ENCODE data around the gene NDUFA1. TPM values are rescaled to one million over a fixed set of nuclear protein-coding genes. Genes with fewer than 3 reads are reported as not detected.

The NDUFA1 gene
- total and polyA plus RNA-seq, 2 of the 13 experiments (the other 11 are each of a cell fraction or from before 2014, with no cell fraction given): 150 to 167 TPM

DNA sequence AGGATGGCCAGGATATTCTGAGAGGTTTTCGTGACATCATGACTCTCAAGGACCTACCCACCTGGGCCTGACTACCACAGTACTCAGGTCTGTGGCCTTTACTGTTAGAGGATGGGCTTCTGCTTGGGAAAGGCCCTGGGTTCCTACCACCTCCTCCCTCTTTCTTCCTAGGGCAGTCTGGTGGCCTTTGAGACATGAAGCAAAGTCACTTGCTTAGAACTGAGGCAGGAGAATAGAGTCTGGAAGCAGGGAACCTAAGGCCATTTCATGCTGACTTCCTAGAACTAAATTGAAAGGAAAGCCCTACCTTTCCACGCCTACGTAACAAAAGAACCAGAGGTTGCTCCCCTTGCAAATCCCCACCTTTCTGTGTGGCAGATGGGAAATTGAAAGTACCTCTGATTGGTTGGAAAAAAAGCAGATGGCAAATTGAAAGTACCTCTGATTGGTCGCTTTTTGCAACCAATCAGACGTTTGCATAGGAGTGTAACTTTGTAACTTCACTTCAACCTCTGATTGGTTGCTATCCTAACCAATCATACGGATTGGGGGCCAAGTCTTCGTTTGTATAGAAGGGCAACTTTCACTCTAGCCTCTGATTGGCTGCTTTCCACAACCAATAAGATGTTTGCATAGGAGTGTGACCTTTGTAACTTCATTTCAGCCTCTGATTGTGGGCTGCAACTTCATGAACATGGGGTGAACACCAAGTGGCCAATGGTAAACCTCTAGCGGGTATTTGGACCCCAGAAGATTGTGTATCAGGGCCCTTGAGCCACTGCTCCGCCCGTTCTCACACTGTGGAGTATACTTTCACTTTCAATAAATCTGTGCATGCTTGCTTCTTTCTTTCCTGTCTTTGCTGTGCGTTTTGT is 14.2 kb downstream of the NDUFA1 start:
- peak; percentile 100 for FAIRE-seq
- TF ChIP-seq CREBL2 (CRISPR knock-in tag; IDR thresholded peaks at IDR 0.05; ENCODE audit: borderline replicate concordance): no peak
- TF ChIP-seq KDM5A (IDR thresholded peaks at IDR 0.05; ENCODE audit: borderline replicate concordance, low read length): no peak
- no peak for TF ChIP-seq GMEB2 (CRISPR knock-in tag; IDR thresholded peaks at IDR 0.05; ENCODE audit: low read depth)
- TF ChIP-seq CEBPG (CRISPR knock-in tag; IDR thresholded peaks at IDR 0.05): no peak; the same call in 1 of the 2 replicates
- TF ChIP-seq ZNF510 (CRISPR knock-in tag; IDR thresholded peaks at IDR 0.05; ENCODE audit: low read depth): no peak
- peak; percentile 53; the same call in 1 of the 2 replicates for TF ChIP-seq DRAP1 (CRISPR knock-in tag; IDR thresholded peaks at IDR 0.05)
- TF ChIP-seq POLR2AphosphoS5 (IDR thresholded peaks at IDR 0.05; ENCODE audit: low read depth, low read length): peak; percentile 59
- TF ChIP-seq ZHX2 (IDR thresholded peaks at IDR 0.05; ENCODE audit: low read depth): no peak
- TF ChIP-seq ZHX2 (CRISPR knock-in tag; IDR thresholded peaks at IDR 0.05; ENCODE audit: borderline replicate concordance): no peak
- TF ChIP-seq MTF1 (CRISPR knock-in tag; IDR thresholded peaks at IDR 0.05): no peak
- TF ChIP-seq, protein P1, sequence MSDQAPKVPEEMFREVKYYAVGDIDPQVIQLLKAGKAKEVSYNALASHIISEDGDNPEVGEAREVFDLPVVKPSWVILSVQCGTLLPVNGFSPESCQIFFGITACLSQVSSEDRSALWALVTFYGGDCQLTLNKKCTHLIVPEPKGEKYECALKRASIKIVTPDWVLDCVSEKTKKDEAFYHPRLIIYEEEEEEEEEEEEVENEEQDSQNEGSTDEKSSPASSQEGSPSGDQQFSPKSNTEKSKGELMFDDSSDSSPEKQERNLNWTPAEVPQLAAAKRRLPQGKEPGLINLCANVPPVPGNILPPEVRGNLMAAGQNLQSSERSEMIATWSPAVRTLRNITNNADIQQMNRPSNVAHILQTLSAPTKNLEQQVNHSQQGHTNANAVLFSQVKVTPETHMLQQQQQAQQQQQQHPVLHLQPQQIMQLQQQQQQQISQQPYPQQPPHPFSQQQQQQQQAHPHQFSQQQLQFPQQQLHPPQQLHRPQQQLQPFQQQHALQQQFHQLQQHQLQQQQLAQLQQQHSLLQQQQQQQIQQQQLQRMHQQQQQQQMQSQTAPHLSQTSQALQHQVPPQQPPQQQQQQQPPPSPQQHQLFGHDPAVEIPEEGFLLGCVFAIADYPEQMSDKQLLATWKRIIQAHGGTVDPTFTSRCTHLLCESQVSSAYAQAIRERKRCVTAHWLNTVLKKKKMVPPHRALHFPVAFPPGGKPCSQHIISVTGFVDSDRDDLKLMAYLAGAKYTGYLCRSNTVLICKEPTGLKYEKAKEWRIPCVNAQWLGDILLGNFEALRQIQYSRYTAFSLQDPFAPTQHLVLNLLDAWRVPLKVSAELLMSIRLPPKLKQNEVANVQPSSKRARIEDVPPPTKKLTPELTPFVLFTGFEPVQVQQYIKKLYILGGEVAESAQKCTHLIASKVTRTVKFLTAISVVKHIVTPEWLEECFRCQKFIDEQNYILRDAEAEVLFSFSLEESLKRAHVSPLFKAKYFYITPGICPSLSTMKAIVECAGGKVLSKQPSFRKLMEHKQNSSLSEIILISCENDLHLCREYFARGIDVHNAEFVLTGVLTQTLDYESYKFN (CRISPR knock-in tag; conservative IDR thresholded peaks at IDR 0.05): peak; percentile 28; the same call in 1 of the 2 replicates

More for the DNA sequence above, 14.2 kb downstream of the NDUFA1 start:
- DNase-seq (ENCODE audit: low spot score) (peak; percentile 98), ATAC-seq (peak; percentile 91)
- Histone ChIP-seq H3K4me2 (ENCODE audit: low read depth, low read length) (peak overlapping the region; percentile 79), H3K27me3 (ENCODE audit: control insufficient read depth in 1 of 2, insufficient read depth in 2 of 2, low read length in 2 of 2) (no peaks in the 10 kb centered on the region; a peak in 1 of 5 replicates), H3K79me2 (ENCODE audit: insufficient read depth, low read length) (peaks cover 6% of the 10 kb centered on the region), H3K27ac (ENCODE audit: extremely low read length, insufficient read depth, low read length) (peak overlapping the region; percentile 96), H2AFZ (ENCODE audit: low read length) (no peak overlapping the region), H3K4me3 (replicated peaks in 1 of 3; ENCODE audit: insufficient read depth in 1 of 3, low read depth in 2 of 3, low read length in 3 of 3) (peak overlapping the region; percentile 64 to 80 (median 68)), H3K36me3 (replicated peaks in 1 of 2; ENCODE audit: control insufficient read depth in 1 of 2, insufficient read depth in 2 of 2, low read length in 2 of 2) (no peaks in the 10 kb centered on the region), H4K20me1 (ENCODE audit: insufficient read depth, low read length) (no peaks in the 10 kb centered on the region), H3K9ac (ENCODE audit: insufficient read depth, low read depth, low read length) (peak overlapping the region; percentile 83), H3K9me3 (ENCODE audit: low read length) (no peaks in the 10 kb centered on the region), H3K4me1 (ENCODE audit: insufficient read depth, low read length) (no peaks in the 10 kb centered on the region)
- in situ Hi-C loops (cut with HindIII; ENCODE audit: extremely low pct_ligation_motif_present, low pct_unique_long_range_greater_than_20kb) (no loop called here), intact Hi-C loops (cut with micrococcal nuclease; ENCODE audit: unreplicated experiment) (loop anchor here (2.0 to 5.0 kb wide), 2 partner anchors 49 to 367 kb away; partner anchors contain the start of gene ZBTB33)
- no TSS peak for BruUV-seq (replicated peaks)
- POLR2A ChIA-PET: interaction anchor here (1.4 kb wide), 1 partner anchor 33 kb away, joined by 4 read pairs; the partner anchor contains the start of gene UPF3B
- 1% methylated on average over 7 of the region's 11 CpGs for WGBS (ENCODE audit: low lambda C conversion rate)
- CTCF ChIA-PET (ENCODE audit: low intra/inter-chr PET ratio, low total read pairs): no interaction called here

All from HepG2 (cell line).